Skeletal muscle tissue (tissue), 4 donors: ENCODE measurements around the gene UXT. TPM values are rescaled to one million over a fixed set of nuclear protein-coding genes. Genes with fewer than 3 reads are reported as not detected.
"Not testable (repeated sequence)": the region's sequence is repeated elsewhere in the genome, so short reads cannot be mapped to it uniquely, and the experiment has no call there.

Experiments
- H3K27ac ChIP-seq: one replicate; pipeline ENCODE4 v1.7.0; 2013; ENCODE audit warnings: mild to moderate bottlenecking, low read depth, low read length, inconsistent platforms
- H3K27me3 ChIP-seq, 3 donors: one replicate each; pipeline ENCODE4 v1.7.0; 2013; ENCODE audit warnings: low read length in 3 of 3; ENCODE audit not compliant: control insufficient read depth in 3 of 3, insufficient read depth in 3 of 3
- H3K36me3 ChIP-seq, 3 donors: one replicate each; pipeline ENCODE4 v1.7.0; 2013; ENCODE audit warnings: low read length in 3 of 3; ENCODE audit not compliant: control insufficient read depth in 3 of 3, insufficient read depth in 3 of 3
- H3K4me1 ChIP-seq, 3 donors: one replicate each; pipeline ENCODE4 v1.7.0; 2013; ENCODE audit warnings: low read length in 3 of 3, mild to moderate bottlenecking in 3 of 3; ENCODE audit not compliant: control insufficient read depth in 3 of 3, insufficient read depth in 3 of 3
- H3K4me3 ChIP-seq, 3 donors: one replicate each; pipeline ENCODE4 v1.7.0; 2013; ENCODE audit warnings: low read length in 3 of 3
- H3K9ac ChIP-seq, 3 donors: one replicate each; pipeline ENCODE4 v1.7.0; 2013; ENCODE audit warnings: low read length in 3 of 3, mild to moderate bottlenecking in 3 of 3, moderate library complexity in 2 of 3, low read depth in 1 of 3
- H3K9me3 ChIP-seq, 3 donors: one replicate each; pipeline ENCODE4 v1.7.0; 2013; ENCODE audit warnings: low read length in 3 of 3; ENCODE audit not compliant: control insufficient read depth in 3 of 3
- total RNA-seq: library from RNA; depleted of rRNA; stranded (reverse); fragments of >200 nt; gene quantifications from one replicate; pipeline ENCODE4 v1.2.3, GENCODE V29; 2014
- donor health status: Osteomylitis.

Gene UXT
- total RNA-seq, 1 donor from 2014 or later = 86.6 TPM

GRCh38 chrX:47675959-47676859, 17.2 kb upstream of the UXT start:
- H3K36me3 ChIP-seq, H3K9ac ChIP-seq, H3K4me1 ChIP-seq, H3K27me3 ChIP-seq, H3K9me3 ChIP-seq, H3K27ac ChIP-seq, H3K4me3 ChIP-seq: not testable (repeated sequence)

GRCh38 chrX:47674776-47675175, 15.8 kb upstream of the UXT start:
- H3K9me3 ChIP-seq = peaks cover 0 to 6% (median 0%) of the 10 kb centered on the region in 3 donors
- no peak overlapping the region for H3K9ac ChIP-seq
- no peak overlapping the region for H3K27ac ChIP-seq
- peaks cover 0 to 6% (median 0%) of the 10 kb centered on the region in 3 donors for H3K27me3 ChIP-seq
- H3K36me3 ChIP-seq = no peaks in the 10 kb centered on the region
- no peak overlapping the region for H3K4me3 ChIP-seq
- H3K4me1 ChIP-seq = no peaks in the 10 kb centered on the region

GRCh38 chrX:47665797-47666196, 6.8 kb upstream of the UXT start:
- H3K4me1 ChIP-seq, H3K27ac ChIP-seq, H3K27me3 ChIP-seq, H3K4me3 ChIP-seq, H3K9me3 ChIP-seq, H3K9ac ChIP-seq, H3K36me3 ChIP-seq: not testable (repeated sequence)

DNA sequence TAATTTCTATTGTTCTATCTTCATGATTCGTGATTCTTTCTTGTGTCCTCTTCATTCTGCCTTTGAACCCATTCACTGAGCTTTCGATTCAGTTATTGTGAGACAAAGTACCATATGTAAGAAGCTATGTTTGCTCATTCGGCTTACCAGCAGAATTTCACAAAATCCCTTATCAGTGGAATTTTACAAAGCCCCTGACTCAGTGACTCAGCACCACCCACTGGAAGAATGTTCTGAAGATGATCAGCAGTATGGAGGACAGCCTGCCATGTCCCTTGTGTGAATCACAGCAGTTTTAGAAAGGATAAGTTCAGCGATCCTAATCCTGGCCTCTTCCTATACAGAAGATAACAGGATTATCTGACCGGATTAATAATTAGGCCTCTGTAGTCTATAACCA, 5.8 kb upstream of the UXT start:
- no peaks in the 10 kb centered on the region for H3K36me3 ChIP-seq
- H3K27ac ChIP-seq = no peak overlapping the region
- no peak overlapping the region for H3K9ac ChIP-seq
- no peaks in the 10 kb centered on the region for H3K9me3 ChIP-seq
- no peaks in the 10 kb centered on the region for H3K27me3 ChIP-seq
- no peak overlapping the region for H3K4me3 ChIP-seq
- H3K4me1 ChIP-seq = no peaks in the 10 kb centered on the region

- H3K9me3 ChIP-seq = no peaks in the 10 kb centered on the region
- H3K4me3 ChIP-seq = no peak overlapping the region
- no peaks in the 10 kb centered on the region for H3K27me3 ChIP-seq
- no peak overlapping the region for H3K27ac ChIP-seq
- peaks cover 0 to 5% (median 0%) of the 10 kb centered on the region in 3 donors for H3K4me1 ChIP-seq
- no peak overlapping the region for H3K9ac ChIP-seq
- peaks cover 0 to 4% (median 4%) of the 10 kb centered on the region in 3 donors for H3K36me3 ChIP-seq
Measured at GRCh38 chrX:47662144-47662657, 3.2 kb upstream of the UXT start.

- Histone ChIP-seq H3K27me3 (no peaks in the 10 kb centered on the region), H3K9ac (no peak overlapping the region), H3K36me3 (peaks cover 6 to 11% (median 11%) of the 10 kb centered on the region in 3 donors), H3K9me3 (no peaks in the 10 kb centered on the region), H3K4me3 (no peak overlapping the region), H3K4me1 (peaks cover 0 to 5% (median 0%) of the 10 kb centered on the region in 3 donors), H3K27ac (no peak overlapping the region)
Measured at GRCh38 chrX:47661539-47661938, 2.6 kb upstream of the UXT start.

DNA sequence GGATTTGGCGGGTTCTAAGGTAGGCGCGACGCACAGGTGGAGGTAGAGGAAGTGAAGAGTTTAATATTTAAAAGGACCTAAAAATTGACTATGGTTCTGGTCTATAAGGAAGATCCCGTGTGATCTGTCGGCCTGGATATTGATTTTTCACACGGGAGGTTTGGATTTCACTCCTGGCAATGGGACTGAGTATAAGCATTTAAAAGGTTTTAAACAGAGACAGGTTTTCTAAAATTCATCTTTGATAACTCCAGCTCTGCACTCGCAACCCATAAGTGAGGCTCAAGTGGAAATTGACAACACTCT, 394 bp upstream of the UXT start:
- peaks cover 0 to 5% (median 0%) of the 10 kb centered on the region in 3 donors for H3K4me1 ChIP-seq
- peak overlapping the region; percentile 96 for H3K27ac ChIP-seq
- peaks cover 15 to 19% (median 16%) of the 10 kb centered on the region in 3 donors for H3K36me3 ChIP-seq
- H3K9me3 ChIP-seq = no peaks in the 10 kb centered on the region
- H3K4me3 ChIP-seq = peak overlapping the region; percentile 62 to 91 (median 89)
- H3K9ac ChIP-seq = peak overlapping the region; percentile 61 to 90 (median 88)
- no peaks in the 10 kb centered on the region for H3K27me3 ChIP-seq

DNA sequence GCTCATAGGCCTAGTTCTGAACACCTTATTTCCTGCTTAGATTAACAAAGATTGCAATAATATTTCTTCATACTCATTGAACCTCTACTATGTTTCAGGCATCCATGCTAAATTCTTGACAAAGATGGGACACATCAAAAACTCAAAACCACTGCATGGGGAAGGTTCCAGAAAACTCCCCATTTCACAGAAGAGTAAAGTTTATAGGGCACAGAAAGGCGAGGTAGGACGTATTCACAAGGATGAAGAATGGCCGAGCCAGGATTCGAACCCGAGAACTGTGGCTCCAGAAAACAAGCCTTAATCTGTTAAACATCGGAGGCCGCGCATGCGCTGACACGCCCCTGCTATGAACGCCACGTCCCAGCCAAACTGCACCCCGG, 688 bp downstream of the UXT start:
- peak overlapping the region; percentile 88 to 92 (median 90) for H3K9ac ChIP-seq
- peaks cover 15 to 20% (median 19%) of the 10 kb centered on the region in 3 donors for H3K36me3 ChIP-seq
- peak overlapping the region; percentile 96 for H3K27ac ChIP-seq
- H3K4me3 ChIP-seq = peak overlapping the region; percentile 88 to 91 (median 89)
- peaks cover 0 to 5% (median 0%) of the 10 kb centered on the region in 3 donors for H3K4me1 ChIP-seq
- H3K27me3 ChIP-seq = no peaks in the 10 kb centered on the region
- no peaks in the 10 kb centered on the region for H3K9me3 ChIP-seq

DNA sequence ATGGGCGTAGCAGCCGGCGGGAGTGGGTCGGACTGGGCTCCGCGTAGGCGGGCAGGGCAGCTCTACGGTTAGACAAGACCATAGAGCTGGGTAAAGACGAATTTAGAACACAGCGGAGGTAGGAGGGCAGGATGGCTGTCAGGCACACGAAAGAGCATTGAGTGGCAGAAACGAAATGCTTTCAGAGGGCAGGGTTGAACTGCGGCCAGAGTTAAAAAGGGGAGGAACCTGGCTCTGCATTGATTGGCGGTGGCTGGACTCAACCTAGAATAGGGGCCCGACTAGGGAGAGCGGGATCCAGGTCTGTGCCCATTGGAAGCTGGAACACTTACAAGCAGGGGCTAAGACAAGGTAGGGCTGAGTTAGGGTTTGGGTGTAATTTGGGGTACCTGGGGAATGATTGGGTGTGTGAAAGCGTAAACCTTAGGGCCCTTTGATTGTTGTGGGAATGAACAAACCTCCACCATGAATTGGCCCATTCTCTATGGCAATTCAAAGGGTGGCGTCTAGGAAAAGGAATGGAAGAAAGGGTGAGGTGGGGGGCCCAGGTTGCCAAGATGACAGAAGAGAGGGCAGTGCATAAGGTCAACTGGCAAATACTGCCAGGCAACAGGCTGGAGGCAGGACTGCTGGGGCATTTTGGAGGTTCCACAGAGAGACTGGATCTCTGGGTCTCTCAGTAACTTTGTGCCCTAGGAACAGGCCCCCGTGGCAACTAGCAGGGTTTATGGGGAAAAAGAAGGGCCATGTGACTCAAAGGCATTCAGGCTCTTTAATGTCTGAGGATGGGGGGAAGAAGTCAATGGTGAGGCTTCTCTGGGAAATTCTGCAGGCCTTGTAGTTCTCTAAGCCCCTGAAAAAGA, 7.7 kb downstream of the UXT start:
- H3K4me3 ChIP-seq = peak overlapping the region; percentile 73 to 78 (median 73)
- peak overlapping the region; percentile 82 for H3K27ac ChIP-seq
- H3K9me3 ChIP-seq = no peaks in the 10 kb centered on the region
- H3K36me3 ChIP-seq = peaks cover 2 to 17% (median 16%) of the 10 kb centered on the region in 3 donors
- H3K27me3 ChIP-seq = no peaks in the 10 kb centered on the region
- H3K9ac ChIP-seq = peak overlapping the region; percentile 60 to 79 (median 70)
- peaks cover 16 to 26% (median 18%) of the 10 kb centered on the region in 3 donors for H3K4me1 ChIP-seq
